ENCODE measurements around the gene PRUNE2. TPM values are rescaled to one million over a fixed set of nuclear protein-coding genes. Genes with fewer than 3 reads are reported as not detected.

PRUNE2 gene
- total RNA-seq, 4 donors from 2014 or later = 4.0 to 20.7 (median 14.2) TPM

- TF ChIP-seq CTCF (IDR thresholded peaks at IDR 0.05; ENCODE audit: low read depth) = no peak
Observed at GRCh38 chr9:76610011-76610352, 295.9 kb downstream of the PRUNE2 start.

GRCh38 chr9:76609285-76610010, 296.5 kb downstream of the PRUNE2 start:
- TF ChIP-seq CTCF (IDR thresholded peaks at IDR 0.05; ENCODE audit: low read depth) = no peak

GRCh38 chr9:76608575-76609273, 297.2 kb downstream of the PRUNE2 start:
- TF ChIP-seq CTCF (IDR thresholded peaks at IDR 0.05; ENCODE audit: low read depth) = no peak

GRCh38 chr9:76607730-76608436, 298.0 kb downstream of the PRUNE2 start:
- no peak for TF ChIP-seq CTCF (IDR thresholded peaks at IDR 0.05; ENCODE audit: low read depth)

GRCh38 chr9:76605321-76605900, 300.5 kb downstream of the PRUNE2 start:
- no peak for TF ChIP-seq CTCF (IDR thresholded peaks at IDR 0.05; ENCODE audit: low read depth)

GRCh38 chr9:76603931-76604570, 301.9 kb downstream of the PRUNE2 start:
- no peak for TF ChIP-seq CTCF (IDR thresholded peaks at IDR 0.05; ENCODE audit: low read depth)

Measured in subcutaneous adipose tissue (tissue), 4 donors.